Trophoblast cell (in vitro differentiated cells and primary cell): ENCODE data around the gene GPR137.

Experiments used
- DNase-seq, 2 donors: peaks; one replicate each; pipeline ENCODE4 v3.0.0-alpha.2; 2016
- H2AFZ ChIP-seq: 2 replicates; pipeline ENCODE4 v1.6.1; 2013; ENCODE audit warnings: low read length, moderate library complexity, mild to moderate bottlenecking; ENCODE audit not compliant: insufficient read depth, poor library complexity
- H2AK5ac ChIP-seq: 2 replicates; pipeline ENCODE4 v1.6.1; 2013; ENCODE audit warnings: mild to moderate bottlenecking, low read length
- H2BK120ac ChIP-seq: 2 replicates; pipeline ENCODE4 v1.6.1; 2013; ENCODE audit warnings: low read length, mild to moderate bottlenecking, moderate library complexity; ENCODE audit not compliant: insufficient read depth, poor library complexity
- H2BK12ac ChIP-seq: 2 replicates; pipeline ENCODE4 v1.6.1; 2013; ENCODE audit warnings: mild to moderate bottlenecking, low read length, moderate library complexity
- H2BK5ac ChIP-seq: 2 replicates; pipeline ENCODE4 v1.6.1; 2013; ENCODE audit warnings: low read length, low read depth, moderate library complexity, mild to moderate bottlenecking; ENCODE audit not compliant: poor library complexity
- H3K14ac ChIP-seq: 2 replicates; pipeline ENCODE4 v1.6.1; 2013; ENCODE audit warnings: mild to moderate bottlenecking, low read length
- H3K18ac ChIP-seq: 2 replicates; pipeline ENCODE4 v1.6.1; 2013; ENCODE audit warnings: mild to moderate bottlenecking, low read length
- H3K23ac ChIP-seq: 2 replicates; pipeline ENCODE4 v1.6.1; 2013; ENCODE audit warnings: low read length
- H3K27ac ChIP-seq: 2 replicates; pipeline ENCODE4 v1.5.1; 2013; ENCODE audit warnings: low read depth, mild to moderate bottlenecking, inconsistent platforms, low read length, moderate library complexity
- H3K27me3 ChIP-seq: 2 replicates; pipeline ENCODE4 v1.6.1; 2013; ENCODE audit warnings: inconsistent platforms, mild to moderate bottlenecking, low read length, moderate library complexity; ENCODE audit not compliant: insufficient read depth
- H3K36me3 ChIP-seq, 2 experiments: 1 replicate in 1 of 2; 2 replicates in 1 of 2; pipeline ENCODE4 v1.6.1; 2013; ENCODE audit warnings: low read length in 2 of 2, mild to moderate bottlenecking in 2 of 2, moderate library complexity in 1 of 2; ENCODE audit not compliant: insufficient read depth in 2 of 2, control insufficient read depth in 1 of 2
- H3K4ac ChIP-seq: 2 replicates; pipeline ENCODE4 v1.6.1; 2013; ENCODE audit warnings: low read depth, mild to moderate bottlenecking, low read length, moderate library complexity
- H3K4me1 ChIP-seq, 2 experiments: 1 replicate in 1 of 2; 2 replicates in 1 of 2; pipeline ENCODE4 v1.6.1; 2013; ENCODE audit warnings: low read length in 2 of 2, mild to moderate bottlenecking in 2 of 2, moderate library complexity in 1 of 2; ENCODE audit not compliant: insufficient read depth in 2 of 2, control insufficient read depth in 1 of 2
- H3K4me2 ChIP-seq: 2 replicates; pipeline ENCODE4 v1.6.1; 2013; ENCODE audit warnings: inconsistent platforms, mild to moderate bottlenecking, low read length, moderate library complexity
- H3K4me3 ChIP-seq: 2 replicates; pipeline ENCODE4 v1.5.1; 2013; ENCODE audit warnings: mild to moderate bottlenecking, low read depth, low read length, inconsistent platforms
- H3K79me1 ChIP-seq: one replicate; pipeline ENCODE4 v1.6.1; 2013; ENCODE audit warnings: low read length
- H3K79me2 ChIP-seq: 2 replicates; pipeline ENCODE4 v1.6.1; 2013; ENCODE audit warnings: low read length, mild to moderate bottlenecking; ENCODE audit not compliant: control insufficient read depth, insufficient read depth, poor library complexity
- H3K9ac ChIP-seq: 2 replicates; pipeline ENCODE4 v1.6.1; 2013; ENCODE audit warnings: mild to moderate bottlenecking, low read length
- H3K9me3 ChIP-seq: 2 replicates; pipeline ENCODE4 v1.6.1; 2013; ENCODE audit warnings: low read depth, mild to moderate bottlenecking, control low read depth, inconsistent platforms, low read length; ENCODE audit not compliant: insufficient read depth
- H4K12ac ChIP-seq: 2 replicates; pipeline ENCODE4 v1.6.1; 2013; ENCODE audit warnings: low read depth, mild to moderate bottlenecking, low read length, moderate library complexity
- H4K8ac ChIP-seq: 2 replicates; pipeline ENCODE4 v1.6.1; 2013; ENCODE audit warnings: low read depth, mild to moderate bottlenecking, low read length, moderate library complexity
- H4K91ac ChIP-seq: one replicate; pipeline ENCODE4 v1.6.1; 2013; ENCODE audit warnings: low read depth, mild to moderate bottlenecking, low read length, moderate library complexity
- WGBS: extraction: QIAGEN DNeasy Blood & Tissue Kit; methylation state at CpG from one replicate; pipeline ENCODE4 v1.1.7; 2013; ENCODE audit warnings: missing lambda C conversion rate; ENCODE audit not compliant: insufficient read length, insufficient coverage; ENCODE audit errors: extremely low coverage; 5-methylcytosine and 5-hydroxymethylcytosine counted together

The GPR137 gene

DNA sequence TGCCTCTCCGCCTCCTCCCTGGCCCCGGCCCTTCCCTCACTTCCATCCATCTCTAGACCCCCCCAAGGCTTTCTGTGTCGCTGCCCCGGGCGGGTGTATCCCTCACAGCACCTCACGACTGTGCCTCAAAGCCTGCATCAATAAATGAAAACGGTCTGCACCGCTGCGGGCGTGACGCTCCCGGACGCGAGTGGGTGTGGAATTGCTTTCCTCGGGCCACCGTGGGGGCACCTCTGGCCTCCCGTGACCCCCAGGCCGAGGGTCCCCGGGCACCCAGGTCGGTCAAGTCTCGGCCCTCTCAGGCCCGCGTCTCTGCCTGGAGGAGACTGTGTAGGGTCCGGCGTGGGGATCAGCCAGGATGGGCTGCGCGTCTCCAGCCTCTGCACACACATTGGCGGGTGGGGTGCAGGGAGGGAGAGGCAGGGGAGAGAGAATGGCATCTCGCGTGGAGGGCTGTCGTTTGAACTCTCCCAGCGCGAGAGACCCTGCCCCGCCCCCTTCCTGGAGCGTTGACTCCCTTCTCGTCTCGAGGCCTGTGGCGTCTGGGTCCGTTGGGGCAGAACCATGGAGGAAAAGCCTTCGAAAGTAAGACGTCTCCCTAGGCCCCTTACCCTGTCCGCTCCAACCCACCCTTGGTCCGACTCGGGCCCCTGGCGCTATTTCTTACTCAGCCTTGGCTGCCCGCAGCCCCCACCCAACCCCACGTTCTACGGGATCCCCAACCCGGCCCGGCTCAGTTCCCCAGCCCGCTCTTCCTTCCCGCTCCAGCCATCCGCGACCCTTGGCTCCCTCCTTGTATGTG is 14.4 kb downstream of the GPR137 start, which contains the start of gene CATSPERZ:
Gene CATSPERZ (plus strand): TSS at position 512 of the 802 bp plus-strand sequence. CDS start 53 bp downstream, at position 565.
- peaks cover 8% of the 10 kb centered on the region for H3K9me3 ChIP-seq
- H2AFZ ChIP-seq = peak within 1 kb of the TSS; percentile 7
- no peak within 1 kb of the TSS for H3K27ac ChIP-seq
- H2AK5ac ChIP-seq = no peak within 1 kb of the TSS
- peak within 1 kb of the TSS; percentile 57 for H3K4me3 ChIP-seq
- no peak within 1 kb of the TSS for H4K12ac ChIP-seq
- H3K18ac ChIP-seq = no peak within 1 kb of the TSS
- no peak within 1 kb of the TSS for H3K14ac ChIP-seq
- DNase-seq = no peak
- no peak within 1 kb of the TSS for H2BK12ac ChIP-seq
- peak within 1 kb of the TSS; percentile 0 for H3K9ac ChIP-seq
- H3K4me2 ChIP-seq = peak within 1 kb of the TSS; percentile 56
- peaks cover 5% of the 10 kb centered on the region for H3K79me1 ChIP-seq
- peaks cover 11 to 14% of the 10 kb centered on the region in 2 experiments for H3K4me1 ChIP-seq
- H4K8ac ChIP-seq = no peak within 1 kb of the TSS
- no peak within 1 kb of the TSS for H3K4ac ChIP-seq
- peaks cover 48% of the 10 kb centered on the region for H3K27me3 ChIP-seq
- H3K23ac ChIP-seq = no peak within 1 kb of the TSS
- H2BK5ac ChIP-seq = no peak within 1 kb of the TSS
- no peak within 1 kb of the TSS for H2BK120ac ChIP-seq
- no peaks in the 10 kb centered on the region for H3K36me3 ChIP-seq
- no peak within 1 kb of the TSS for H4K91ac ChIP-seq
- WGBS = no CpG with 5 or more reads among the region's 54 CpGs
- H3K79me2 ChIP-seq = no peaks in the 10 kb centered on the region

DNA sequence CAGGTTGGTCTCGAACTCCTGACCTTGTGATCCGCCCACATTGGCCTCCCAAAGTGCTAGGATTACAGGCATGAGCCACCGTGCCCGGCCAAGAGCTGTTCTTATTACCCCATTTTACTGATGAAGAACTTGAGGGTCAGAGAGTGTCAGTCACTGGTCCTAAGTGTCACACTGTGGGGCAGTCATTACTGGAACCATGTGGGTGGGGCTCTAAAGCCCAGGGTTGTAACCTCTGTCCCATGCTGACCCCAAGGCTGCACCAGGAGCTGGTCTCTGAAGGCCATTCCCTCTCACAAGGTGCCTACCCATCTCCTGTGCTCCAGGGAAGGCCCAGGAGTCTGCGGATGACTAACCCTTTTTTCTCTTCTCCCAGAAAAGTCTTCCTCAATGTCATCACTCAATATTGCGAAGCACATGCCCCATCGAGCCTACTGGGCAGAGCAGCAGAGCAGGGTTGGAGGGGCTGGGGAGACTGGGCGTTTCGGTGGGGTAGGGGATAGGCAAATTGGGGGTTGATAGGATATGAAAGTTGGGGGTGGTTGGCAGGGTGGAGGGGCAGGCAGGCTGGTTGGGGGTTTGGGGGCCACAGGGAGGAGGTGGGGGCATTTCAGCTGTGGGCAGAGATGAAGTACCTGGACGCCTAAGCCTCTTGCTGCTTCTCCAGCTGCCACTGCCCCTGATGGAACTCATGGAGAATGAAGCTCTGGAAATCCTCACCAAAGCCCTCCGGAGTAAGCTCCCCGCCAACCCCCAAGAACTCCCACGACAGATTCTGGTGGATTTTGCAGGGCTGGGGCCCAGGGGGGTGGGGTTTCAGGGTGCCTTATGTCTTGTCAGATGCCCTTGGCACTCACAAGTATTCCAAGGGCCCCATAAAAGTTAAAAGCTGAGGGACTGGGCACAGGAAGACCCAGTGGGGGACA is 17.7 kb downstream of the GPR137 start:
- H2BK120ac ChIP-seq = no peak overlapping the region
- peaks cover 2% of the 10 kb centered on the region for H3K9me3 ChIP-seq
- H3K4me2 ChIP-seq = no peak overlapping the region
- H3K23ac ChIP-seq = no peak overlapping the region
- H2BK5ac ChIP-seq = no peak overlapping the region
- H3K4me1 ChIP-seq = peaks cover 19 to 27% of the 10 kb centered on the region in 2 experiments
- no peak overlapping the region for H3K4me3 ChIP-seq
- H4K12ac ChIP-seq = peak overlapping the region; percentile 36
- H2AFZ ChIP-seq = no peak overlapping the region
- no peak overlapping the region for H4K8ac ChIP-seq
- peaks cover 10% of the 10 kb centered on the region for H3K79me2 ChIP-seq
- H3K4ac ChIP-seq = no peak overlapping the region
- no peak overlapping the region for H2AK5ac ChIP-seq
- DNase-seq = no peak
- peaks cover 2 to 6% of the 10 kb centered on the region in 2 experiments for H3K36me3 ChIP-seq
- H2BK12ac ChIP-seq = no peak overlapping the region
- H3K27me3 ChIP-seq = peaks cover 17% of the 10 kb centered on the region
- H4K91ac ChIP-seq = no peak overlapping the region
- H3K27ac ChIP-seq = no peak overlapping the region
- H3K9ac ChIP-seq = no peak overlapping the region
- WGBS = no CpG with 5 or more reads among the region's 13 CpGs
- no peak overlapping the region for H3K14ac ChIP-seq
- H3K79me1 ChIP-seq = peaks cover 15% of the 10 kb centered on the region
- H3K18ac ChIP-seq = no peak overlapping the region

DNA sequence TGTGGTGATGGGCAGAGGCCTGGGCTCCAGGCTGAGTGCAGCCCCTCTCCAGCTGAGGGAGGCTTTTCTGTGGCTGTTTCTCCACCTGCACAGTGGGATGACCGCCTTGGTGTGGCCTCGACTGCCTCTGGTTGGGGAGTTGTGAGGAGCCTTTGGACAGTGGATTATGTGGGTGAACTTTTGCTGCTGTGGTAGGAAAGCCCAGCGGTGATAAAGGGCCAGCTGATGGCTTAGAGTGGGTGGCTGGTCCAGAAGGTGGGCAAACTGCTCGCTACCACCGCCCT is 18.3 kb downstream of the GPR137 start:
- Histone ChIP-seq H3K79me1 (peaks cover 15% of the 10 kb centered on the region), H4K91ac (no peak overlapping the region), H3K4me2 (peak overlapping the region; percentile 90), H3K23ac (no peak overlapping the region), H2BK12ac (no peak overlapping the region), H3K18ac (no peak overlapping the region), H4K8ac (no peak overlapping the region), H3K9ac (no peak overlapping the region), H3K36me3 (peaks cover 2 to 6% of the 10 kb centered on the region in 2 experiments), H3K27ac (no peak overlapping the region), H3K4me3 (no peak overlapping the region), H2BK5ac (no peak overlapping the region), H2AFZ (no peak overlapping the region), H3K9me3 (peaks cover 2% of the 10 kb centered on the region), H2BK120ac (no peak overlapping the region), H4K12ac (peak overlapping the region; percentile 36), H3K14ac (no peak overlapping the region), H2AK5ac (no peak overlapping the region), H3K79me2 (peaks cover 10% of the 10 kb centered on the region), H3K4me1 (peaks cover 19 to 27% of the 10 kb centered on the region in 2 experiments), H3K27me3 (peaks cover 15% of the 10 kb centered on the region), H3K4ac (no peak overlapping the region)
- no CpG with 5 or more reads among the region's 5 CpGs for WGBS
- no peak for DNase-seq

DNA sequence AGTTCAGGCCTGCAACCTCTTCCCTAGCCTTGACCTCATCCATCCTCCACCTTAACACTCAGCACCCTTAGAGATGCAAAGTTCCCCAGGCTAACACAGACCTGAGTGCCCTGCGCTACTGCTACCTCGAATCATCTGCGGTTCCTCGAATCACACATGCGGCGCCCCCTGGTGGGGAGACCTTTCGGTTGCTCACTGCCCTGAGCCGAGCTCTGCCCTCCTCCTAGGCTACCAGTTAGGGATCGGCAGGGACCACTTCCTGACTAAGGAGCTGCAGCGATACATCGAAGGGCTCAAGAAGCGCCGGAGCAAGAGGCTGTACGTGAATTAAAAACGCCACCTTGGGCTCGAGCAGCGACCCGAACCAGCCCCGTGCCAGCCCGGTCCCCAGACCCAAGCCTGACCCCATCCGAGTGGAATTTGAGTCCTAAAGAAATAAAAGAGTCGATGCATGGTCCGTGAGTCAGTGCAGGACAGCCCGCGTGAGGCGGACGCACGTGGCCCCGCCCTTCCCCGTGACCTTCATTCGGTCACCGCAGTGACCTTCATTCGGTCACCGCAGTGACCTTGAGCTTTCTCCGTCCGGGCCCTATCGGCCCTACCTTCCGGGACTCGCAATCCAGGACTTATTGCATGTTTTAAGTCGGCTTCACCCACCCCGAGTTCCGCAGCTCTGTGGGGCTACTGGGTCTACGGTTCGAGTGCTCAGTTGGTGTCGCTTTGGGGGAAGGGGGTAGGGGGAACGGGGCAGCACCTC is 18.8 kb downstream of the GPR137 start:
- H3K79me1 ChIP-seq = peaks cover 15% of the 10 kb centered on the region
- peak overlapping the region; percentile 4 for H3K14ac ChIP-seq
- peak overlapping the region; percentile 67 for H4K91ac ChIP-seq
- peaks cover 2% of the 10 kb centered on the region for H3K9me3 ChIP-seq
- no peak overlapping the region for H3K23ac ChIP-seq
- peak overlapping the region; percentile 2 for H2BK12ac ChIP-seq
- peak overlapping the region; percentile 90 for H3K4me2 ChIP-seq
- H4K12ac ChIP-seq = peak overlapping the region; percentile 36
- peak overlapping the region; percentile 73 for H3K27ac ChIP-seq
- WGBS = no CpG with 5 or more reads among the region's 46 CpGs
- H2BK5ac ChIP-seq = peak overlapping the region; percentile 3
- H2BK120ac ChIP-seq = peak overlapping the region; percentile 1
- no peak overlapping the region for H2AK5ac ChIP-seq
- H3K4me3 ChIP-seq = peak overlapping the region; percentile 72
- peaks cover 10% of the 10 kb centered on the region for H3K79me2 ChIP-seq
- peak; percentile 96 to 99 for DNase-seq
- peak overlapping the region; percentile 3 for H3K18ac ChIP-seq
- H4K8ac ChIP-seq = peak overlapping the region; percentile 77
- H3K4me1 ChIP-seq = peaks cover 19 to 24% of the 10 kb centered on the region in 2 experiments
- peak overlapping the region; percentile 81 for H2AFZ ChIP-seq
- H3K4ac ChIP-seq = peak overlapping the region; percentile 19
- peaks cover 11% of the 10 kb centered on the region for H3K27me3 ChIP-seq
- H3K9ac ChIP-seq = peak overlapping the region; percentile 59
- peaks cover 2 to 6% of the 10 kb centered on the region in 2 experiments for H3K36me3 ChIP-seq
